HT-29 (cell line): Measurements from ENCODE around the gene CLIC4. TPM values are rescaled to one million over a fixed set of nuclear protein-coding genes. Genes with fewer than 3 reads are reported as not detected.
"Not testable (repeated sequence)": the region's sequence is repeated elsewhere in the genome, so short reads cannot be mapped to it uniquely, and the experiment has no call there.

Source experiments
- DNase-seq: peaks from one replicate; pipeline ENCODE4 v3.0.0-alpha.2; 2015; ENCODE audit warnings: low spot score
- small RNA-seq: library from RNA; depleted of rRNA; stranded (forward); fragments of <200 nt; gene quantifications from one replicate; pipeline ENCODE3, GENCODE V24; 2014
- total RNA-seq: library from RNA; depleted of rRNA; stranded (reverse); fragments of >200 nt; shearing (Covaris generic); gene quantifications from 2 replicates; pipeline ENCODE4 v1.2.3, GENCODE V29; 2014; rRNA removed

CLIC4 gene
- total RNA-seq, 1 experiment from 2014 or later, result 22.5 TPM

- DNase-seq, result no peak
Measured at GRCh38 chr1:24875257-24875656, 130.0 kb downstream of the CLIC4 start.

GRCh38 chr1:24875991-24876506 lies 130.8 kb downstream of the CLIC4 start:
- no peak for DNase-seq

DNA sequence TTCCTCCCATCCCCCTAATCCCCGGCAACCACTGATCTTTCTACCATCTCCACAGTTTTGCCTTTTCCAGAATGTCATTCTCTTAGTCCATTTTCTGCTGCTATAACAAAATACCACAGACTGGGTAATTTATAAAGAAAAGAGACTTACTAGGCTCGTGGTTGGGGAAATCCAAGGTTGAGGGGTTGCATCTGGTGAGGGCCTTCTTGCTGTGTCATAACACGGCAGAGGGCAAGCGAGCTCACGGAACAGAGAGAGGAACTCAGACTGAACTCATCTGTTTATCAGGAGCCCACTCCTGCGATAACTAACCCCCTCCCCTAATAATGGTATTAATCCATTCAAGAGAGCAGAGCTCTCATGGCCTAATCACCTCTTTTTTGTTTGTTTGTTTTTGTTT lies 132.8 kb downstream of the CLIC4 start:
- no peak for DNase-seq

GRCh38 chr1:24878775-24879742 lies 133.8 kb downstream of the CLIC4 start:
- no peak for DNase-seq

DNA sequence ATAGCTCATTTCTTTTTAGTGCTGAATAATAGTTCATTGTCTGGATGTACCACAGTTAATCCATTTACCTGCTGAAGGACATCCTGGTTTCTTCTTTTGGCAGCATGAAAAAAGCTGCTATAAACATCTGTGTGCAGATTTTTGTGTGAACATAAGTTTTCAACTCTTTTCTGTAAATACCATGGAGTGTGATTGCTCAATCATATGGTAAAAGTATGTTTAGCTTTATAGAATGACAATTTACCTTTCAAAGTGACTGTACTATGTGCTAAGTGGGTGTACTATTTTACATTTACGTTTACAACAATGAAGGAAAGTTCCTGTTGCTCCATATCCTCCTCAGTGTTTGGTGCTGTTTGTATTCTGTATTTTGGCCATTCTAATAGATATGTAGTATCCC lies 135.8 kb downstream of the CLIC4 start:
- DNase-seq, result no peak

GRCh38 chr1:24884751-24885150 lies 139.5 kb downstream of the CLIC4 start:
- DNase-seq, result no peak

DNA sequence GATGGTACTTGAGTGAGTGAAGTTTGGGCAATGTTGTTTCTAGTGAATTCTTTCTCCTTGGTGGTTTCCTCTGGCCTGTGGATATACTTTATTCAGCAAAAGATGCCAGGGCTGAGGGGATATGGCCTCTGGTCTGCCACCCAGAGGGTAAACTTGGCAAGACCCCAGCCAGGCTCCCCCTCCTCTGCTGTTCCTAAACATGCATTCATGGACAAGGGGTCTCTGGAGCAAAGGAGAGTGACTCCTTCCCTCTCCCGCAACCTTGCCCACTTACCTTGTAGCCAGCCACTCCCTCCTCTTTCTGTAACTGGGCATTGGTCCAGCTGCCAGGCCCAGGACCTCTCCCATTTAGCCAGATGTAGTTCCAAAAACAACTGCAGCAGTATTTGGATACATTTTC lies 141.0 kb downstream of the CLIC4 start:
- DNase-seq, result no peak

DNA sequence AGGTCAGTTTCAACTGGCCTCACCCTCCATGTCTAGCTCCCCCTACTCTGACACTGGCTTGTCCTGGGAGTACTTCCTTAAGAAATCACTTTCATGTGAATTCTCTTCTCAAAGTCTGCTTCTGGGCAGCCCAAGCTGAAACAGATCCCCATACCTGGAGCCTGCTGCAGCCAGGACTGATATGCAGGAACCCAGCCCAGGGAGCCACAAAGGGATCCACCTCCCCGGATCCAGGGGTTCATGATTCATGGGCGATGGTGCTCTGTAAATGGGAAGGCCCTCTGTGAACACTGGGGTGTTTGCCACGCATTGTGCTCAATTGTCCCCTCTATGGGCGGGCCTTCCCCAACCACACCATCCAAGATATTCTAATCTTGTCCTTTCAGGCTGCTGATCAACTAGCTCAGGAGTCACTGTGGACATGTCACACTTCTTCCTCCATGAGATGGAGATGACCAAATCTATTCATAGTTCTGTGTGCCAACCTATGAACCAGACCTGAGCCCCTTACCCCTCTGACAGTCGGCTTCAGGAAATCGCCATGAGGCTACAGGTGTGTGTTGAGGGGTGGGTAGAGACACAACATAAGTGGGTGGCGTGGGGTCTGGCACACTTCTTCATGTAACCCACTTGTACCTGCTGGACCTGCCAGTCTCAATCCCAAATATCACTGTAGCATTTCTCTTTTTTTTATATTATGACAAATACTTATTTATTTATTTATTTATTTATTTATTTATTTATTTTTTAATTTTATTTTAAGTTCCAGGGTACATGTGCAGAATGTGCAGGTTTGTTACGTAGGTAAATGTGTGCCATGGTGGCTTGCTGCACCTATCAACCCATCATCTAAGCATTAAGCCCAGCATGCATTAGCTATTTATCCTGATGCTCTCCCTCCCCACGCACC lies 143.1 kb downstream of the CLIC4 start:
- DNase-seq, result no peak

DNA sequence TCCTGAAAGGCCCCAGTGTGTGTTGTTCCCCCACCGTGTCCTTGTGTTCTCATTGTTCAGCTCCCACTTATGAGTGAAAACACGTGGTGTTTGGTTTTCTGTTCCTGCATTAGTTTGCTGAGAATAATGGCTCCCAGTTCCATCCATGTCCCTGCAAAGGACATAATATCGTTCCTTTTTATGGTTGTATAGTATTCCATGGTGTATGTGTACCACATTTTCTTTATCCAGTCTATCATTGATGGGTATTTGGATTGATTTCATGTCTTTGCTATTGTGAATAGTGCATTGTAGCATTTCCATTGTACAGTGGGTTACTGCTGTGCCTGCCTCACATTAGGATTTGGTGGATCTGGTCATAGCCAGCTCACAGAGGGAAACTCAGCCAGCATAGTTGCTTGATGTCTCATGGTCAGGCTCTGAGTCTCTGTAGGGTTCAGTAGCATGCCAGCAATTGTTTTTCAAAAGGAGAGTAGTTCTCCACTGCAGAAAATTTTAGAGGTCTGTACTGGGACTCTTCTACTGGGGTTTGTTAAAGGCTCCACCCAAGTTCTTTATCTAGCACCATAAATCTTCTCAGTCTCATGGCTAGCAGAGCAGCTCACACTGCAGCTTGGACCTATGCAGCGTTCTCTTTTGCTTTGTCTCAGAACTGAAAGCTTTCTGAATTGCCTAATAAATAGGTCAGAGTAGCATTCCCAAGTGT lies 143.9 kb downstream of the CLIC4 start:
- no peak for DNase-seq

DNA sequence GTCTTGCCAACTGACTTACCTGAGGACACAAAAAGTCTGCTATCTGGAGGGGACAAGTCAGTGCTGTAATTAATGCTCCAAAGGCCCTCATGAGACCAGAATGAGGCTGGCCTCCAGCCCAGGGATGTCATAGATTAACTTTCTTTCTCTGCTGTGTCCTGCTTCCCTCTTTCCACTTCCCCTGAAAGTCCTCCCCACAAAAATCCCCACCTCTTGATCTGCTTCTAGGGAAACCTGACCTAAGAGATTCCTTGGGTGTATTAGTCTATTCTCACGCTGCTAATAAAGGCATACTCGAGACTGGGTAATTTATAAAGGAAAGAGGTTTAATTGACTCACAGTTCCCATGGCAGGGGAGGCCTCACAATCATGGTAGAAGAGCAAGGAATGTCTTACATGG lies 145.6 kb downstream of the CLIC4 start:
- DNase-seq, result no peak

- not testable (repeated sequence) for DNase-seq
Measured at GRCh38 chr1:24891367-24891766, 146.1 kb downstream of the CLIC4 start.

GRCh38 chr1:24892188-24893153 lies 147.2 kb downstream of the CLIC4 start:
- DNase-seq, result no peak

- no peak for DNase-seq
Measured at GRCh38 chr1:24893431-24893830, 148.2 kb downstream of the CLIC4 start.

Small RNA genes within 50 kb of the gene (small RNA-seq; reads per million reads assigned to genes)
- gene RNU6-1208P, result not detected

Other genes starting within 250 kb of the CLIC4 start
- gene RCAN3, start 242.6 kb upstream of the CLIC4 start, total RNA-seq, result 10.9 and 13.2 TPM in 2 replicates
- gene NCMAP, start 189.4 kb upstream of the CLIC4 start, total RNA-seq, result 1.8 and 2.0 TPM in 2 replicates
- gene SRRM1, start 102.1 kb upstream of the CLIC4 start, total RNA-seq, result 25.3 and 26.0 TPM in 2 replicates
- 0.18 TPM in 1 of 2 replicates, not detected in the other for gene RUNX3, start 184.8 kb downstream of the CLIC4 start, total RNA-seq